ENCODE results near the gene HAPSTR1.

DNA sequence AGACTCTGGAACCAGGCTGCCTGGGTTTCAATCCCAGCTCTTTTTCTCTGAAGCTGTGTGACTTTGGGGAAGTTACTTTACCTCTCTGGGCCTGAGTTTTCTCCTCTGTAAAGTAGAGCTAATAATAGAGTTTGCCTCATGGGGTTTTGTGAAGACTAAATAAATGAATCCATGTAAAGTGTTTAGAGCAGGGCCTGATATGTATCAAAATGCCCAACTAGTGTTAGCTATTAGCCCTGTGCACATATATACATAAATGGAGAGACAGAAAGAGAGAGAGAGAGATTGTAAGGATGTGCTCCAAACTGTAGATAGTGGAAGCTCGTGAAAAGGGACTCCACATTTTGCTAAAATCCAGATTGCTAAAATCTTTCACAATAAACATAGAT lies 44.8 kb upstream of the HAPSTR1 start:
- TF ChIP-seq CTCF (conservative IDR thresholded peaks at IDR 0.05) (no peak), EZH2 (IDR thresholded peaks at IDR 0.05; ENCODE audit: low read depth) (no peak)

All from PC-9 (cell line).